OCI-LY1 (cell line): ENCODE results near the gene SH3BP1.
A peak's percentile ranks its signal among the peaks of the same experiment; 100 is the strongest.
"Not testable (repeated sequence)": the region's sequence is repeated elsewhere in the genome, so short reads cannot be mapped to it uniquely, and the experiment has no call there.

Source experiments
- H2AFZ ChIP-seq: fragments of 200-600 bp; sonication (generic), shearing (Covaris generic); 2 replicates; pipeline ENCODE4 v1.6.0; 2014; ENCODE audit warnings: antibody characterized with exemption, mild to moderate bottlenecking, low read length
- H3F3A ChIP-seq: fragments of 200-600 bp; sonication (generic), shearing (Covaris generic); 2 replicates; pipeline ENCODE4 v1.6.0; 2014; ENCODE audit warnings: mild to moderate bottlenecking, antibody characterized with exemption, low read length, moderate library complexity; ENCODE audit not compliant: insufficient read depth
- H3K27ac ChIP-seq: fragments of 200-600 bp; sonication (generic); 2 replicates; pipeline ENCODE4 v1.5.1; 2014; ENCODE audit warnings: low read length, mixed run types, mild to moderate bottlenecking, low read depth; ENCODE audit not compliant: poor library complexity, severe bottlenecking
- H3K27me3 ChIP-seq: fragments of 200-600 bp; sonication (generic); 2 replicates; pipeline ENCODE4 v1.6.0; 2014; ENCODE audit warnings: antibody characterized with exemption, mild to moderate bottlenecking, low read length, moderate library complexity; ENCODE audit not compliant: insufficient read depth
- H3K36me3 ChIP-seq: fragments of 200-600 bp; sonication (generic); 2 replicates; pipeline ENCODE4 v1.6.1; 2014; ENCODE audit warnings: mild to moderate bottlenecking, antibody characterized with exemption, low read length, moderate library complexity, mixed read lengths; ENCODE audit not compliant: insufficient read depth
- H3K4me1 ChIP-seq: fragments of 200-600 bp; sonication (generic); 2 replicates; pipeline ENCODE4 v1.5.1; 2014; ENCODE audit warnings: mild to moderate bottlenecking, low read length, moderate library complexity; ENCODE audit not compliant: insufficient read depth, severe bottlenecking
- H3K4me2 ChIP-seq: fragments of 200-600 bp; sonication (generic), shearing (Covaris generic); 2 replicates; pipeline ENCODE4 v1.6.1; 2014; ENCODE audit warnings: low read length
- H3K4me3 ChIP-seq: fragments of 200-600 bp; sonication (generic); 2 replicates; pipeline ENCODE4 v1.5.1; 2014; ENCODE audit warnings: low read length, low read depth, mild to moderate bottlenecking, mixed read lengths; ENCODE audit not compliant: poor library complexity, severe bottlenecking
- H3K79me2 ChIP-seq: fragments of 200-600 bp; shearing (Covaris generic); 2 replicates; pipeline ENCODE4 v1.6.1; 2016; ENCODE audit warnings: mixed run types, low read length, mixed read lengths; ENCODE audit not compliant: insufficient read depth
- H3K9ac ChIP-seq: fragments of 200-600 bp; sonication (generic), shearing (Covaris generic); 2 replicates; pipeline ENCODE4 v1.6.1; 2014; ENCODE audit warnings: mild to moderate bottlenecking, low read length, mixed read lengths
- H3K9me2 ChIP-seq: fragments of 200-600 bp; sonication (generic), shearing (Covaris generic); 2 replicates; pipeline ENCODE4 v1.6.1; 2014; ENCODE audit warnings: low read depth, mild to moderate bottlenecking, low read length, mixed read lengths
- H3K9me3 ChIP-seq: fragments of 200-600 bp; shearing (Covaris generic); 2 replicates; pipeline ENCODE4 v1.6.1; 2014; ENCODE audit warnings: low read length, mixed read lengths
- H4K20me1 ChIP-seq: fragments of 200-600 bp; sonication (generic), shearing (Covaris generic); 2 replicates; pipeline ENCODE4 v1.6.0; 2016; ENCODE audit warnings: mild to moderate bottlenecking, low read length; ENCODE audit not compliant: insufficient read depth
- CTCF ChIP-seq: fragments of 200-600 bp; sonication (generic), shearing (Covaris generic); IDR thresholded peaks from 2 replicates; pipeline ENCODE4 v1.5.1; 2017; ENCODE audit warnings: mild to moderate bottlenecking, antibody characterized with exemption, low read length, moderate library complexity, mixed read lengths
- EZH2 ChIP-seq: fragments of 200-600 bp; sonication (generic), shearing (Covaris generic); IDR thresholded peaks from 2 replicates; pipeline ENCODE4 v1.8.0; 2017; ENCODE audit warnings: borderline replicate concordance, mixed run types, mild to moderate bottlenecking, antibody characterized with exemption, low read length, moderate library complexity, mixed read lengths

The SH3BP1 gene

GRCh38 chr22:37690407-37690806 is 50.9 kb downstream of the SH3BP1 start:
- Histone ChIP-seq H3K36me3 (peaks cover 55% of the 10 kb centered on the region), H3K4me3 (no peak overlapping the region), H3K9me3 (no peaks in the 10 kb centered on the region), H3K4me1 (peaks cover 14% of the 10 kb centered on the region), H3K27me3 (no peaks in the 10 kb centered on the region), H3F3A (no peaks in the 10 kb centered on the region), H3K79me2 (peaks cover 5% of the 10 kb centered on the region), H2AFZ (no peak overlapping the region), H3K27ac (no peak overlapping the region), H3K4me2 (no peak overlapping the region), H3K9ac (no peak overlapping the region), H3K9me2 (no peaks in the 10 kb centered on the region), H4K20me1 (no peaks in the 10 kb centered on the region)
- TF ChIP-seq CTCF (no peak), EZH2 (no peak)

GRCh38 chr22:37690901-37691504 is 51.5 kb downstream of the SH3BP1 start:
- Histone ChIP-seq H3K27me3 (no peaks in the 10 kb centered on the region), H3K4me3 (no peak overlapping the region), H3K9me3 (no peaks in the 10 kb centered on the region), H4K20me1 (no peaks in the 10 kb centered on the region), H3K4me1 (peaks cover 10% of the 10 kb centered on the region), H3F3A (no peaks in the 10 kb centered on the region), H3K4me2 (no peak overlapping the region), H3K9me2 (no peaks in the 10 kb centered on the region), H3K79me2 (peaks cover 5% of the 10 kb centered on the region), H3K36me3 (peaks cover 55% of the 10 kb centered on the region), H2AFZ (no peak overlapping the region), H3K9ac (no peak overlapping the region), H3K27ac (no peak overlapping the region)
- TF ChIP-seq EZH2 (no peak), CTCF (no peak)

- H3K9ac ChIP-seq: no peak overlapping the region
- no peak overlapping the region for H3K4me2 ChIP-seq
- H4K20me1 ChIP-seq: no peaks in the 10 kb centered on the region
- no peak overlapping the region for H3K27ac ChIP-seq
- H3K4me1 ChIP-seq: peaks cover 16% of the 10 kb centered on the region
- no peak overlapping the region for H2AFZ ChIP-seq
- no peak overlapping the region for H3K4me3 ChIP-seq
- H3F3A ChIP-seq: no peaks in the 10 kb centered on the region
- peaks cover 55% of the 10 kb centered on the region for H3K36me3 ChIP-seq
- H3K79me2 ChIP-seq: no peaks in the 10 kb centered on the region
- no peaks in the 10 kb centered on the region for H3K27me3 ChIP-seq
- TF ChIP-seq EZH2 (no peak), CTCF (no peak)
- H3K9me3 ChIP-seq: no peaks in the 10 kb centered on the region
- no peaks in the 10 kb centered on the region for H3K9me2 ChIP-seq
These were observed 53.3 kb downstream of the SH3BP1 start for GRCh38 chr22:37692627-37693285.

- not testable (repeated sequence) for H3K4me3 ChIP-seq, H3K9ac ChIP-seq, H3F3A ChIP-seq, H3K27ac ChIP-seq, H2AFZ ChIP-seq, H3K27me3 ChIP-seq, H3K4me2 ChIP-seq, H3K79me2 ChIP-seq, H3K9me2 ChIP-seq, H4K20me1 ChIP-seq, H3K9me3 ChIP-seq
- peaks cover 43% of the 10 kb centered on the region for H3K36me3 ChIP-seq
- peaks cover 15% of the 10 kb centered on the region for H3K4me1 ChIP-seq
These were observed 54.7 kb downstream of the SH3BP1 start for GRCh38 chr22:37694131-37694530.

GRCh38 chr22:37696260-37696656 is 56.8 kb downstream of the SH3BP1 start:
- H2AFZ ChIP-seq, H3K9ac ChIP-seq, H3K9me2 ChIP-seq, H3F3A ChIP-seq, H3K27me3 ChIP-seq, H4K20me1 ChIP-seq, H3K9me3 ChIP-seq, H3K79me2 ChIP-seq: not testable (repeated sequence)
- H3K4me2 ChIP-seq: peak overlapping the region; percentile 66
- peaks cover 25% of the 10 kb centered on the region for H3K36me3 ChIP-seq
- H3K4me3 ChIP-seq: peak overlapping the region; percentile 46
- peak overlapping the region; percentile 28 for H3K27ac ChIP-seq
- peaks cover 15% of the 10 kb centered on the region for H3K4me1 ChIP-seq
